ENCODE data around the gene SEMA4C.
"Not testable (repeated sequence)": the region's sequence is repeated elsewhere in the genome, so short reads cannot be mapped to it uniquely, and the experiment has no call there.

SEMA4C gene

DNA sequence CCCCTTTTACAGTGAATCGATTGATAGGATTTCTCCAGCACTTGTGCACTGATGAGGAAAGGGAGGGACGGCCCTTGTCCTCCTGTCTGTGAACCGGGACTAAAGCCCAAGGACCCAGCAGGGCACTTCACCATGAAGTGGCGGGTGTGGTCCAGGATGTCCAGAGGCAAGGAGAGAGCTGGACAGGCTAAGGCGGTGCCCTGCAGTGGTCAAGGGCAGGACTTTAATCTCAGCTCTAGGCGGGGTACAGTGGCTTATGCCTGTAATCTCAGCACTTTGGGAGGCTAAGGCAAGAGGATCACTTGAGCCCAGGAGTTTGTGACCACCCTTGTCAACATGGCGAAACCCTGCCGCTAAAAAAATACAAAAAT, 28.2 kb upstream of the SEMA4C start:
- no peak for DNase-seq (ENCODE audit: low read depth in 2 of 2)

DNA sequence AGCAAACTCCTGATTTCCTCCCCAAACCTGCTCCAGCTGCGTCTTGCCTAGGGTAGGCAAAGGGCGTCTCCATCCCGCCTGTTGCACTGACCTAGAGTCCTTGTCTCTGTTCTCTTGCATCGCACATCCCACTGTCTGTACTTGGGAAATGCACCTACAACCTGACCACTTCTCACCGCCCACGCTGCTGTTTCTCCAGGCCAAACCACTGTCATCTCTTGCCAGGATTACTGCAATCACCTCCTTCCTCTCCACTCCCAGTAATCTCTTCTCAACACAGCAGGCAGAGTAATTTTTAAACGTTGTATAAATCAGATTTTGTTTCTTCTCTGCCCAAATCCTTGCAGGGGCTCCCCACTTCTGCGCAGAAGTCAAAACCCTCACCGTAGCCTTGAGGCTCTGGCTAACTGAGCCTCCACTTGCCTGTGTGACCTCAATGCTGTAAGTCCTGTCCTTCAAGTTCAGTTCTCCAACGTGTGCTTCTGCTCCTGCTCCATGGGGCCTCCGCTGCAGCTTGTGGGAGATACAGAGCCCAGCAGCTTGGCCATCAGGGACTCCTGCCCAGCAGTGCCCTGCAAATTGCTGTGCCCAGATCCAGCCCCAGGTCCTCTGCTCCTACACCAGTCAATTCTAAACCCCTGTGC, 27.7 kb upstream of the SEMA4C start:
- no peak for DNase-seq (ENCODE audit: low read depth in 2 of 2)

GRCh38 chr2:96895746-96896651, 26.1 kb upstream of the SEMA4C start:
- DNase-seq (ENCODE audit: low read depth in 2 of 2) = no peak

- DNase-seq (ENCODE audit: low read depth in 2 of 2) = no peak
Observed at GRCh38 chr2:96895032-96895745, 25.3 kb upstream of the SEMA4C start.

DNA sequence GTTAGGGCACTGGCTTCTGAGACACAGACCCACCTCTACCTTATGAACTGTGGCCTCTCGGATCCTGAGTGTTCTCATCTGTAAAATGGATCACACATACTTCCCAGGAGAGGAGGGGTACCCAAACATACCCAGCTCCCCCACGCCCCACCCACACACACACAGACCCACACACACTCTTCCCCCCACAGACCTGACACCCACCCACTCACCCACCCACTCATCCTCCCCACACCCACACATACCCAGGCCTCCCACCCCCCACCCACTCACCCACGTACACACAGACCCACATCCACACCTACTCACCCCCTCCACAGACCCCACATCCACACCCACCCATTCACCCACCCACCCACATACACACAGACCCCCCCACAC, 24.3 kb upstream of the SEMA4C start:
- DNase-seq (ENCODE audit: low read depth in 2 of 2) = no peak

GRCh38 chr2:96893289-96894150, 23.6 kb upstream of the SEMA4C start:
- no peak for DNase-seq (ENCODE audit: low read depth in 2 of 2)

GRCh38 chr2:96891591-96892333, 21.9 kb upstream of the SEMA4C start:
- no peak for DNase-seq (ENCODE audit: low read depth in 2 of 2)

- no peak for DNase-seq (ENCODE audit: low read depth in 2 of 2)
Observed at GRCh38 chr2:96890726-96891385, 21.0 kb upstream of the SEMA4C start.

DNA sequence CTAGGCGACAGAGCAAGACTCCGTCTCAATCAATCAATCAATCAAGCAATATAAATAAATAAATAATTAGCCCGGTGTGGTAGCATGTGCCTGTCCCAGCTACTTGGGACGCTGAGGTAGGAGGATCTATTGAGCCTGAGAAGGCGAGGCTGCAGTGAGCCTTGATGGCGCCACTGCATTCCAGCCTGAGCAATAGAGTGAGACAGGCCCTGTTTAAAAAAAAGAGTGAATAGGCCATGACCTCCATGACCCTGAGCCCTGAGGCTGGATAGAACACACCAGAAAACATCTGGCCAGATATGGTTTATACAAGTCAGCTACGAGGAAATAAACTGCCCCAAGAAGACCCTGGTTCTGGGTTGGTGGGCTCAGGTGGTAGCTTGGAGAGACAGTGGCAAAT, 20.4 kb upstream of the SEMA4C start:
- no peak for DNase-seq (ENCODE audit: low read depth in 2 of 2)

GRCh38 chr2:96889502-96889901, 19.6 kb upstream of the SEMA4C start:
- DNase-seq (ENCODE audit: low read depth in 2 of 2) = not testable (repeated sequence)

DNA sequence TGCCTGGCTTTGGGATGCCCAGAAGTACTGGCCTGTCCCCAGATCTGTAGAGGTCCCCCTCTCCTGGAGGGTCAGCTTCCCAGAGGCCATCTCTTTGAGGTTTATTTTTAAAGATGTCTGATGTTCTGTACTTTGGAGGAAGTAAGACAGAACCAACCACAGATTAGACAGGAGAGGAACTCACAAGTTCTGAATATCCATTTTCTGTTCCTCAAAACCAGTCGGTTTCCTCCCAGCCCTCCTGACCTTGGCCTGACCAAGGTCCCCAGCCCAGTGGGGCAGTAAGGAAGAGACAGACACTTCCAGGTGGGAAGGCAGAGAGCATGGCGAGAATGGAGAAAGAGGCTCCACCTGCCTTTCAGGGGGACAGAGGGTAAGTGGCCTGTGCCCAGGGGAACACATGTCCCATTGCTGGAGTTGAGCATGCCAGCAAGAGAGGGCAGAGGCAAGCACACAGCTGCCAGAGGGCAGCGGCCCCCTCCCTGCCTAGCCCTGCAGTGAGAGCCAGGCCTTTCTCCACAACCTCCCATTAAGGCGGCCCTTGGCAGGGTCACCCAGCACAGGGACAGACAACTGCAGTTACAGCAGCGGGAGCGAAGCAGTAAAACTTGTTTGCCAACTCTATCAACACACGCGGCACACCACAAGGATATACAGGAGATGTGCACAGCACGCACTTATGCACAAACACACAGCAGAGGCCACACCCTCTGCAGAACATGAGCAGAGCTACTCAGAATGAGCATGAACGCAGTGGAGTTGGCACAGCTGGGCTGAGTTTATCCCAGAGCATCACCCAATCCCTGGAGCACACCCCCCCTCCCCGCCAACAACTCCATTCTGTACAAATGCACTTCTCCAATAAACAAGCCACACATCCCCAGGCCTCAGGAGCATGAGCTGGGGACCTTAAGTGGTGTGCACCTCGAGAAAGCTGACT, 18.5 kb upstream of the SEMA4C start:
- DNase-seq (ENCODE audit: low read depth in 2 of 2) = no peak

- DNase-seq (ENCODE audit: low read depth in 2 of 2) = no peak
Observed at GRCh38 chr2:96887493-96888012, 17.7 kb upstream of the SEMA4C start.

GRCh38 chr2:96885432-96886347, 15.8 kb upstream of the SEMA4C start:
- DNase-seq (ENCODE audit: low read depth in 2 of 2) = no peak

GRCh38 chr2:96884299-96885094, 14.6 kb upstream of the SEMA4C start:
- no peak for DNase-seq (ENCODE audit: low read depth in 2 of 2)

DNA sequence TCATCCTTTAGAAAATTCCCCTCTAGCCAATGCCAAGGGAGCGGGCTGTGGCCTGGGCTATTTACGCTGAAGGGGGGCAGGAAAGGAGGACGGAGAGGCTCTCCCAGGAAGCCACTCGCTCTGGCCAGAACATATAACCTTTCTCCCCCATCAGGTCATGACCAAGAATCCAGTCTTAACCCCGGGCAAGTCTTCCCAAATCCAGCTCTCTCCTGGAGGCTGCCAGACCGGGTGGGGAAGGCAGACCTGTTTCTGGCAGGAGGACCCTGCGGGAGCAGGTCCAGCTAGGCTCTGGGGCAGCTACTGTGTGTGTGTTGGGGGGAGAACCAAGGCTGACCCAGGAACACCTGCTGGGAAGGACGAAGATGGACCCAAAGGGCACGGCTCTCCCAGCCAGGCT, 13.4 kb upstream of the SEMA4C start:
- DNase-seq (ENCODE audit: low read depth in 2 of 2) = no peak

GRCh38 chr2:96882906-96883305, 13.0 kb upstream of the SEMA4C start:
- DNase-seq (ENCODE audit: low read depth in 2 of 2) = no peak

- no peak for DNase-seq (ENCODE audit: low read depth in 2 of 2)
Observed at GRCh38 chr2:96882230-96882629, 12.3 kb upstream of the SEMA4C start.
